GM15510 (cell line): ENCODE data around the gene WBP11.

ENCODE experiments used
- POLR2A ChIP-seq: IDR thresholded peaks from 3 replicates; pipeline ENCODE4 v1.6.1; 2011; ENCODE audit warnings: borderline replicate concordance; ENCODE audit not compliant: insufficient read length; ENCODE audit errors: extremely low read depth

WBP11 gene

GRCh38 chr12:14802247-14802646 is 1.0 kb downstream of the WBP11 start:
- TF ChIP-seq POLR2A: no peak

- TF ChIP-seq POLR2A: no peak
Measured at GRCh38 chr12:14795028-14795448, 8.2 kb downstream of the WBP11 start.

- TF ChIP-seq POLR2A: no peak
Measured at GRCh38 chr12:14785568-14785967, 17.7 kb downstream of the WBP11 start.

- TF ChIP-seq POLR2A: no peak
Measured at GRCh38 chr12:14784471-14784870, 18.8 kb downstream of the WBP11 start.

- no peak for TF ChIP-seq POLR2A
Measured at GRCh38 chr12:14782756-14783155, 20.5 kb downstream of the WBP11 start.

- no peak for TF ChIP-seq POLR2A
Measured at GRCh38 chr12:14781563-14781962, 21.7 kb downstream of the WBP11 start.

GRCh38 chr12:14780859-14781258 is 22.4 kb downstream of the WBP11 start:
- TF ChIP-seq POLR2A: no peak

GRCh38 chr12:14779834-14780233 is 23.4 kb downstream of the WBP11 start:
- no peak for TF ChIP-seq POLR2A

GRCh38 chr12:14777271-14777670 is 26.0 kb downstream of the WBP11 start:
- no peak for TF ChIP-seq POLR2A

- no peak for TF ChIP-seq POLR2A
Measured at GRCh38 chr12:14776236-14776961, 26.9 kb downstream of the WBP11 start.

- TF ChIP-seq POLR2A: no peak
Measured at GRCh38 chr12:14775636-14775980, 27.7 kb downstream of the WBP11 start.

- peak; percentile 28 for TF ChIP-seq POLR2A
Measured at GRCh38 chr12:14774906-14775635, 28.2 kb downstream of the WBP11 start.

GRCh38 chr12:14774074-14774905 is 29.0 kb downstream of the WBP11 start:
- peak; percentile 84 for TF ChIP-seq POLR2A

GRCh38 chr12:14773685-14774073 is 29.6 kb downstream of the WBP11 start:
- peak; percentile 18 for TF ChIP-seq POLR2A

- no peak for TF ChIP-seq POLR2A
Measured at GRCh38 chr12:14772946-14773345, 30.3 kb downstream of the WBP11 start.
